ENCODE measurements around the gene AUTS2.

AUTS2 gene

DNA sequence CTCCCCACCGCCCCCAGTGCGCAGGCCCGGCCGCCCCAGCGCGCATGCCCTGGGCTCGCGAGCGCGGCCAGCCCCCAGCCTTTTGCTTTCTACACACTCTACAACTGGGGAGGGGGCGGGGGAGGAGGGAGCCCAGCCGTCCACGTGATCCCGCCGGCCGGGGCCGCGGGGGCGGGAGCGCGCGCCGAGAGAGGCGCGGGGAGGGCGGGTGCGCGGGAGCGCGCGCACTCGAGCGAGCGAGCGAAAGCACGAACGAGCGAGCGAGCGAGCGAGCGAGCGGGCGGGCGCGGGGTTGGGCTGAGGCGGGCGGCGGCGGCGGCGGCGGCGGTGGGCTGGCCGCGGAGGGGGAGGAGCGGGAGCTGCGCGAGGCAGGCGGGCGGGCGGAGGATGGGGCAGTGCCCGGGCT, at the start of gene AUTS2:
Gene AUTS2, plus strand, starts transcription at position 395 of the 406 bp plus-strand sequence. CDS start 1,179 bp downstream, outside the sequence.
- peak; percentile 25 for DNase-seq (ENCODE audit: low read depth)

DNA sequence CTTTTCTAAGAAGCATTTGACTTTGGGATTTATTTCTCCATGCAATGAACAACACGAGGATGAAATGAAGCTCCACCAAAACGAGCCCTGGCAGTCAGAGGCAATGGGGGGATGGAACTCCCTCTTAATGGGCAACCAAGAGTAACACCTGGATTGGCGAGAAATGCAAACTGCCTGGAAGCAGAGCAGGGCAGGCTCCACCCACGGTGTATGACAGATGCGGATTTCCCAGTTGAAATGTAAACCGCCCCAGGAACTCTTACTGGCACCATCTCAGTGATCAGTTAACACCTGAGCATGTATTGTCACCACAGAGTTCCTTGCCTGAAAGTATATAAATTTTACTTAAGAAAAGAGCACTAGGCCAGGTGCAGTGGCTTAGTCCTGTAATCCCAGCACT, 47.3 kb upstream of the AUTS2 start:
- DNase-seq (ENCODE audit: low read depth), result no peak

DNA sequence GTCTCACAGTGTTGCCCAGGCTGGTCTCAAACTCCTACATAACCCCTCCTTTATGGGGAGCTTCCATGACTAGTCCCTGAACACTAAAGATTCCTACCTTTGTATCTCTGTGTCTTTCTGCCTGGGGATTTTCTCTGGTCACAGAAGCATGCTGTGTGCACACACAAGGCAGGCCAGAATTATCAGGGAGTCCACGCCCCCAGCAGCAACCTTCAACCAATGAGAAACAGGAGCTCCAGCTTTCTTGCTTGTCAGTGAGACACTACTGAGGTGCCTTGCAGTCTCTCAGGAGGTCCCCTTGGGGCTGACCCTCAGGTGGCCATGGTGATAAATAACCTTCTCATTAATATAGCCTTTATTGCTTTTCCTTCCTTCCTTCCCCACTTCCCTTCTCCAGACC, 45.1 kb upstream of the AUTS2 start:
- no peak for DNase-seq (ENCODE audit: low read depth)

DNA sequence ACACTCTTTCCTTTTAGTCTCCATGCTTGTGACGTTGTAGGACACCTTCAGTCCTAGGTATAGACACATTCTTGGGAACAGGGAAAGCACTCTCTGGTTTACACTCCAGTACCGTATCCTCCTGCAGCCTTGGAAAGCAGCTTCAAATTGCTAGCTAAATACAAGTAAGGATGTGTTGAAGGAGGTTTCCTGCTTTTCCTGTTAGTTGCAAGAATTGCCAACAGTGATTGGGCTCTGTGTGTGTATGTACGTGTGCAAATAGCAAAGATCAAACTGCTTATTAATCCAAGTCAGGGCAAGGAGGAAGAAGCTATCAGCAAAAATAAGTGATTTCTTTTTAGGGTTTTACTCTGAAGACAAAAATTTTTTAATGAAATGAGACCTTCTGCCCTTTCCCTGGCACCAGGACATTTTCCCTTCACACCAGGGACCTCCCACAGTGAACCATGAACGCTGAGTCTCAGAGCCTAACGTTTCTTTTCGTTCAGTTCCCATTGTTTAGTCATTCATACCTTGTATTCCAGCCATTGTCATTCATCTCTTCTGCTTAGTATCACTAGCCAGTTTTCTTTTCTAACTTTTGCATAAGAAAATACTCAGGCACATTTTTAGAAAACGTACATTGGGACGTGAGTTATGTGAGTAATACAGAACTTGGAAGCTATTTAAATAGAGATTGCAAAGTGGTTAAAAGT, 36.9 kb upstream of the AUTS2 start:
- DNase-seq (ENCODE audit: low read depth), result no peak

DNA sequence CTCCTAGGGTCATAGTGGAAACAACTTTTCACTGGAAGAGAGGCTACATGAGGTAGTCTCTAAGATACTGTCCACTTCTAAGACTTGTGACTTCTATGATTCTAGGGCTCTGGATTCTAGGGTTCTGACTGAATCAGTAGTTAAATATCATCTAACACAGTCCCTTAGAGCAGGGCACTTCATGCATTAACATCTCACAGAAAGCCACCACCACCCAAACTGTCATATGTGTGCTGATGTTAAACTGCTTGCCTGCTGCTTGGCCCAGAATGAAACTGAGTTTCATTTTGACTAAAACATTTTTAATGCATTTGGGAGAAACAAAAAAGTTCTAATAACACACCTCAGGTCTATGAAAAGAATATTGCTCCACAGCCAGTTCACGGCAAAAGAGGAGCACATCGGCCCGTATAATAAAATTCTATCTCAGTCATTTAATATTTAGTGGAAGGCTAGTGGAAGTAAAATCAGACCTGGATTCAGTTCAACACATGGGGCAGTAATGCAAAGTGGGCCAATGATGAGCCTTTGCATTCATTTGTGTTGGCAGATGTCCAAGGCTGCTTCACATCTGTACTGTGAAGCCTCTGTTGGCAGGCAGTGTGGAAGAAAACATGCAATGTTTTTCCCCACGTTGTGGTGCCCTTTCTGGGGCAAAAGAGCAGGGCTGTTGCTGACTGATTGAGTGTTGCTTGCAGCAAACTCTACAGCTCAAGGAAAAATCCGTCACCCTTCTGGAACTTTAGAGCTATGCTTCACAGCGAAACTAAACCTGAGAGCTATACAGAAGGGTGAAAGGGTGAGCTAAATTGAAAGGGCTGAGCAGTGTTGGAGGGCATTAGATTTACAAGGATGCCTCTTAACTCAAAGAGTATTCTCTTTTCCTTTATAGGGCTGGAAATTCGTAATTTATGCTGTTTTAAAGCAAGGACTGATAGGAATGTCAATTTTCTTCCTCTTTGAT, 33.5 kb upstream of the AUTS2 start:
- no peak for DNase-seq (ENCODE audit: low read depth)

DNA sequence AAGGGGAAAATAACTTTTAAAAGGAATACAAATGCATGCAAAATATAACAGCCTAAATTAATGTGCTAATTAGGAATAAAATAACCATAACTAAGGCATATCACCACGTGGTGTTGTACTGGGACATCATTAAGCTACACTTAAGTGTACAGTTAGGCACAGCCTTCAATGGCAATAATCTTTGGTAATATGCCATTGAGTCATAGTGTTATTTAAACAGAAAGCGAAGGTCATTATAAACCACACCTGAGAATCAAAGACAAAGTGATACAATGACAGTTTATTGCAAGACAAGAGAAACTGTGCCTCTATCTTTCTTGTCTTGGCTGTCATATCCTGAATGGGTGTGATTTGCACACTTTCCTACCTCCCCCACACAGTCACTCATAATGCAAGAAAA, 30.5 kb upstream of the AUTS2 start:
- DNase-seq (ENCODE audit: low read depth), result no peak

DNA sequence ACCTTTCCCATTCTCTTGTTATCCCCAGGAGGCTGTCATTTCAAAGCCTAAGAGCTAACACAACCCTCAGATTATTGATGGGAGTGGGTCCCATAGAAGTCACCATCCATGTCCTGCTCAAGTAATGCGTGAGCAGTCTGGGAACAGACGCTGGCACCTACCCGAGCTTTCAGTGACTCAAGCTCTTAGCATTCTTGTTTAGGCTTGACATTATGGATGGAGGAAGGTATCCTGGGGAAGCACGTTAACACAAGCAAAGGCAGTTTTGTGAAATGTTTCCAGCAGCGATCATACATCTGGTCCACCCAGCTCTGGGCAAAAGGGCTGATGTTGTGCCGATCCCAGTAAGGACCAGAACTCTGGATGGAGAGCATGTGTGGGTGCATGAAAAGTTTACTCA, 30.0 kb upstream of the AUTS2 start:
- no peak for DNase-seq (ENCODE audit: low read depth)

DNA sequence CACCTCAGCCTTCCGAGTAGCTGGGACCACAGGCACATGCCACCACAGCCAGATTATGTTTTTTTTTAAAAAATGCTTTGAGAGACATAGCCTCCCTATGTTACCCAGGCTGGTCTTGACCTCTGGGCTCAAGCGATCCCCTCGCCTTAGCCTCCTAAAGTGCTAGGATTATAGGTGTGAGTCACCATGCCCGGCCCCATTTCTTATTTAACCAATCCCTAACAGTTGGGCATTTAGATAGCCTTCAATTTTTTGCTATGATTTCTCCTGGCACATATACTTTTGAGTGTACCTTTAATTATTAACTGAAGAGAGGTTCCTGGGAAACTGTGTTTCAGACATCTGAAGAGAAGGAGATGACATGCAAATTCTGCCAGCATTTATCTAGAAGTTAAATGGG, 22.6 kb upstream of the AUTS2 start:
- no peak for DNase-seq (ENCODE audit: low read depth)

DNA sequence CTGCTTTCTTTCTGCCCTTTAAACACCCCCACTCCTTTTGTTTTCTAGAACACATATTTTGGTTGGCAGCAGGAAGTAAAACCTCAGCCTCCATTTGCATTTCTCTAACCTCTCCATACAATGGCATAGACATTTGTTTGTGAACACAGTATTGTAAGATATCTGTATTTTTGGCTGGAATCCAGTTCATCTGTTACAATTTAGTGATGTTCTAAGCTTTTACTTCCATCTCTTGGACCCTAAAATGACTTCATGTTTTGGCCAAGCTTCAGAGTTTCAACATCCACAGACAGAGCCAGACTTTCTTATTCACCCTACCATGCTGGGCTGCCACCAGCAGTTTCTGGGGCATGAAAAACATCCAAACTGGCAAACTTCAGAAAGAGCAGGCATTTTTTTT, 21.1 kb upstream of the AUTS2 start:
- DNase-seq (ENCODE audit: low read depth), result no peak

DNA sequence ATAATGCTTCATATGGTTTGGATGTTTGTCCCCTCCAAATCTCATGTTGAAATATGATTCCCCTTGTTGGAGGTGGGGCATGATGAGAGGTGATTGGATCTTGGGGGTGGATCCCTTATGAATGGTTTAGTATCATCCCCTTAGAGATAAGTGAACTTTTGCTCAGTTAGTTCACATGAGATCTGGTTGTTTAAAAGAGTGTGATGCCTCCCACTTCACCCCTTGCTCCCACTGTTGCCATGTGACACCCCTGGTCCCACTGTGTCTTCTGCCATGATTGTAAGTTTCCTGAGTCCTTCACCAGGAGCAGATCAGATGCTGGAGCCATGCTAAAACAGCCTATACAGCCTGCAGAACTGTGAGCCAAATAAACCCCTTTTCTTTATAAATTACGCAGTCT, 13.1 kb upstream of the AUTS2 start:
- DNase-seq (ENCODE audit: low read depth), result no peak

DNA sequence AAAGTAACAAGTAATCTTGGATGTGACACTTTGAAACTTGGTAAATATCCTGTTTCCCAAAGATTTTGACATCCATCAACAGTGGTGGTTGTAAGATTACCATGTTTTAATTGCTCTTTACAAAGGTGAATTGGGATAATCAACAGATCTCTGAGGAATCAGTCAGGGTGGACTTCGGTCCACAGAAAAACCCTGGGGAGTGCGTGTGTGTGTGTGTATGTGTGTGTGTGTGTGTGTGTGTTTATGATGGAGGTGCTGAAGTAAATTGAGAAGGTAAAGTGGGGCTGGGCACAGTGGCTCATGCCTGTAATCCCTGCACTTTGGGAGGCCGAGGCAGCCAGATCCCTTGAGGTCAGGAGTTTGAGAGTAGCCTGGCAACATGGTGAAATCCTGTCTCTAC, 12.0 kb upstream of the AUTS2 start:
- no peak for DNase-seq (ENCODE audit: low read depth)

DNA sequence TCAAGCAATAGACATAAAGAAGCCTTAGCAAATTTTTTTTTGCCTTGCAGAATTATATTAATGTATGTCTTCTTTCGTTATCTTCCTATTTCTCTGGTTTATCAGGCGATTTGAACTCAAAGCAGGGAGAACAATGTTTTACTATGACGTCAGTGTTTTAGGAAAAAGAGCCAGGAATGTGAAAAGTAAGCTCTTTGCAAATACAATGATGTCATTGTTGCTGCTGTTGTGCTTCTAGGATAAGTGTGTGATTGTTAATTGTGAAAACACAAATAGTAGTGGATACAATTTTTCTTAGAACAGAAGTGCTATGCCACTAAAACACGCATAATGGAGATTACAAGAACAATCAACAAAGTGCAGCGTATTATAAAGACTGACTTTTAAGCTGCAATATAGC, 9.5 kb upstream of the AUTS2 start:
- DNase-seq (ENCODE audit: low read depth), result no peak

DNA sequence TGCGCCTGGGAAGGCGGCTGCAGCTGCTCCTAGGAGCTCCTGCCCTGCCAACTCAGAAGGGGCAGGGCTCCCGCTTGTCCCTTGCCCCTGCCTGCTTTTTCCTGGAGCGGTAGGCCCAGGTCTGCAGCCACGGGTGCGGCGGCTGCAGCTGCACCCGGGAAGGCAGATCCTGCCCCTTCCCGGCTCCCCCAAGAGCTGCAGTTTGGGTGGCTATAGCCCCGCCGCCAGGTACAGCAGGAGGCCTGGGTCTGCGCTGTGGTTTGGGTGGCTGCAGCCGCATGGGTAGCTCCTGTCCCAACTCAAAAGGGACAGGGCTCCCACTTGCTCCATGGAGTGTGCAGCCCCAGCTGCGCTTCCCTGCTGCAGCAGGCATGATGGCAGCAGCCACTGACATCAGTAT, 6.5 kb upstream of the AUTS2 start:
- no peak for DNase-seq (ENCODE audit: low read depth)

DNA sequence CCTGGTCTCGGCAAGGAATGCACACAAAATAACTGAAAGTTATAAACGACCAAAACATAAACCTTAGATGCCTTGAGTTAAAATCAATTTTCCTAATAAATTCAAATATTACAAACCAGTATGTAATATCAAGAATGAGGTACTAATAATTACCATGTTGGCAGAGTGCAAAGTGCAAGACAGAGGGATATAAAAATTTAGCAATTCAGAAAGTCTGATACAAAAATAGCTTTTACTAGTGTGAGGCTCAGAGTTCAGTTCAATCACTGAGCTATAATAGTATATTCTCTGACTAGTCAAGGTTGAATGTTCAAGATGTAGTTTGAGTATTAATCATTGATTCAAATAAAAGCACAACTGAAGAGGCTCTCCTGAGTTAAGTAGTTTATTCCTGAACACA, 4.8 kb upstream of the AUTS2 start:
- DNase-seq (ENCODE audit: low read depth), result no peak

DNA sequence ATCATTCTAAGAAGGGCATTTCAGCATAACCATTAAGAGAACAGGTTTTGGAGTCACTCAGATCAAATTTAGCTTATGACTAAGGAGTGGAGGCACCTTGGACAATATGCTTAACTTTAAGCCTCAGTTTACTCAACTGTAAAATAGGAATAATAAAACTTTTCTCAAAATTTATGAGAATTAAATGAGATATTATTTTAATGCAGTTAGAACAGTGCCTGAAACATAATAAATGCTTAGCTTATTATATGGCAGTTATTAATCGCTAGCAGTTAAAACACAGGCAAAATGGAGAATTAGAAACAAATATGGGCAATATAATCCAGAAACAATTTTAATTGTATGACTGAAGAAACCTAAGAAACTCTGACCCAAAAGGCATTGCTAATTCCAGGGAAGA, 2.9 kb upstream of the AUTS2 start:
- DNase-seq (ENCODE audit: low read depth), result no peak

DNA sequence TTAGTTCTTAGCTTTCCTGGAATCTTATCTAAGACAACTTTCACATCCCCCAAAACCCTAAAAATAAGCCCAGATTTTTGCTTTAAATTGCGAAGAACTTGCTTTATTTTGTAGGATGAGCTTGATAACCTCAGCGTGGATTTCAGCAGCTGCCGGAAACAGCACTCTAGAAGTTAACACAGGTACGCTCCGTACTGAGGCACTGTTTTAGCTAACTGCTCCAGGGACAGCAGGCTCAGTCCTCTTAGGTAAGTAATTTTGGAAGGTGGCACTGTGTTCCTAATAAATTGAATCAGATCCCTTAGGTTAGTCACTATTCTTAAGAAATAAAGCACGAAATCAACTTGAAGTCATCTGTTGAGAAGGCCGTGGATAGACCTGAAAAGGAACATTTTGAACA, 2.2 kb upstream of the AUTS2 start:
- no peak for DNase-seq (ENCODE audit: low read depth)

DNA sequence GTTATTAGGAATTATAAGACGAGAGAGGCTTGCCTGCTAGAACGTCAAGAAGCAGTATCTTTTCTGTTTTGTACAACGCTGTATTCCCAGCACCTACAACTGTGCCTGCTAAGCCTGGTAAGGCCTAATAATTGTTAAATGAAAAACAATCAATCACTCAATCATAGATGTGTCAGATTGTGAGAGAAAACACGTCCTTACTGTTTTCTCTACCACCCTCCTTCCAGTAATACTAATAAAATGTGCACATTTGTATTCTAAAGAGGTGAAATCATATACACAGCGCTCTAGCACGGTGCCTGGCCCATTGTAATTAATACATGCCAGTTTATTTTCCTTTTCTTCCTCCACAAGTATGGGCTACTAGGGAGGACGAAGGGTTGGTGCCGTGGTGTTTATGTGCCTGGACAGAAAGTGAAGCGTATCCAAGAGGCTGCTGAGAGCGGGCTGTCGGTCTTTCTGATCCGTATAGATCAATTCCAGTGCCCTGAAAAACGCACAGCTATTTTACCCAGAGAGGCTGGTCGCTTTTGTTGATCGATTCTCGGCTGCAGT, 1.5 kb upstream of the AUTS2 start:
- no peak for DNase-seq (ENCODE audit: low read depth)

DNA sequence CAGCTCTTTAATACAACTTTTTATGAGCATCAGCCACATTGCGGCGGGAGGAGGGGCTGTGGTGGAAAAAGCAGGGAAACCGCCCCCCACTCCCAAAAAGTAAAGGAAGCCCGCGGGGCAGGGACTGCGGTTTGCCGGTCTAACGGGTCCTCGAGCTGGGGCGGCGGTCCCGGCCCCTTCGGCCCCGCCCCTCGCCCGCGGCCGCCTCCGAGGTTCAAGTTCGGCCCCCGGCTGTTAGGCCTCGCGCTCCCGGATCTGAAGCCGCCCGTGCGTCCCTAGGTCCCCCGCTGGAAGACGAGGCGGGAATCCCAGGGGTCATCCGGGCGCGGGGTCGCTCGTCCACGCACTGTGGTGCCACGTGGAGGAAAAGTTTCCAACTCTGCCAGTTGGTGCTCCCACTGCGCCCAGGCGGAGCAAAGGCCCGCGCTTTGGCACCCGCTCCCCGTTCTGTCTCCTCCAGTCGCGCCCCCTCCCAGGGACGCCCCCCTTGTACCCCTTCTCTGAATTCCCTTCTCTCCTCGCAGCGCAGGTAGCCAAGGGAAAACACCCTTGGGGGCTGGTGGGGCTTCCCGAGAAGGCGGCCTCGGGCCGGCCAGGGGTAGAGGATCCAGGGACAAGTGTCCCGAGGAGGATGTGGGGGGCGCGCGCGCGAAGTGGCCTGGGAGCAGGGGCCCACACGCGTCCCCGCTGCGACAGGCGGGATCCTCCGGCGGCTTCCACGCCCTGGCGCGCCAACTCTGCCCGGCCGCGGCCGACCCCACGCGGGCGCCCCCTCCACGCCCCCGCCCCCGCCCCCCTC, 798 bp upstream of the AUTS2 start:
- DNase-seq (ENCODE audit: low read depth), result no peak

DNA sequence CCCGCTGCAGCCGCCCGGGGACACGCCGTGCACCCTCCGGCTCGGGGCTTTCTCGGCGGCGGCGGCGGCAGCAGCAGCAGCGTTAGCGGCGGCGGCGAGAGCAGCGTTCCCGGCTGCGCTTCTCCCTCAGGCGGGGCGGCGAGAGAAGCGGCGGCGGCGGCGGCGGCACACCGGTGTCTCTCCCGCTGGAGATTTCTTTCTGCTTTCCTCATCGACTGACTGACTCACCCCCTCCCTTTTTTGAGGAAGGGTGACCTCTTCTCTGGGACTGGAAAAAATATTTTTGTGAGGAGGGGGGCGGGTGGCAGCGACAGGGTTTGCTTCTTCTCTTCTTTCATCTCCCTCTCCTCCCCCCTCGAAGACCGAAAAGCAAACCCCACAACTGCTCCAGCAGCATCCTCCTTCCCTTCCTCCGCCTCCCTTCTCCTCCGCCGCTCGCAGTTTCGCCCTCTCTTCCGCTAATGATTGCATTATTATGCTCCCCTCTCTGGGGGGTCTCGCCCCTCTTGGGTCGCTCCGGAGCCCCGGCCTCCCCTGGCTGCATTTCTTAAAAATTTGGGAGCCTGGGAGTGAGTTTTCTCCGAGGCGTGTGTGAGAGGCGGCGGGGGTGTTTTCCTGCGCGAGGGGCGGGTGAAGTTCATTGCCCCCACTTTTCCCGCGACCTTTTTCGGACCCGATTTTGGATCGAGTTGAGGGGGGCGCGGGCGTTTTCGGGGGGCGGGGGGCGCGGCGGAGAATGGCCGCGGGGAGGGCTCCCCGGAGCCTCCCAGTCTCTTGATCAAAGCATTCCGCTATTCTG, 411 bp downstream of the AUTS2 start:
- DNase-seq (ENCODE audit: low read depth), result no peak

DNA sequence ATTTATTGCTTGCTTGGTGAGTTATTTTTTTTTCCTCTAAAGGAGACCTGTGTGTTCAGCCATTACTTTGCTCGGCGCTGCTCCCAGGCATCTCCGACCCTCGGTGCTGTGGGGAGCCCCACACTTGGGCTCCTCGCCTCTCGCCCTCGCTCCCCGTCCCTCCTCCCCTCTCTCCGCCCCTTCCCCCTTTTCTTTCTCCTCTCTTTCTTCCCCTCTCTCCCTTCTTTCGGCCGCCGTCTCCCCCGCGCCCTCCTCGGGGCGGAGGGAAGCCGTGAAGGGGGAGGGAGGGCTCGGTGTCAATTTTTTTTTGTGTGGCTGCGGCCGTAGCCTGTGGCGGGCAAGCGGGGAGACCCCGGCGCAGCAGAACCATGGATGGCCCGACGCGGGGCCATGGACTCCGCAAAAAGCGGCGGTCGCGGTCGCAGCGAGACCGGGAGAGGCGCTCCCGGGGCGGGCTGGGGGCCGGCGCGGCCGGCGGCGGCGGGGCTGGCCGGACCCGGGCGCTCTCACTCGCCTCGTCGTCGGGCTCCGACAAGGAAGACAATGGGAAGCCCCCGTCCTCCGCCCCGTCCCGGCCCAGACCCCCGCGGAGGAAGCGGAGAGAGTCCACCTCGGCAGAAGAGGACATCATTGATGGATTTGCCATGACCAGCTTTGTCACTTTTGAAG, 1.1 kb downstream of the AUTS2 start:
- no peak for DNase-seq (ENCODE audit: low read depth)
